NCI-H748 treated with DMSO at 0.1 percent for 48 hours (cell line): ENCODE measurements around the gene BPIFB2.

Source experiments
- DNase-seq: peaks from one replicate; lab custom pipeline; 2025; lab: John Stamatoyannopoulos, UW

BPIFB2 gene

GRCh38 chr20:33070111-33071053 lies 62.9 kb downstream of the BPIFB2 start:
- DNase-seq, result no peak

GRCh38 chr20:33071198-33071597 lies 63.7 kb downstream of the BPIFB2 start:
- no peak for DNase-seq

- no peak for DNase-seq
Observed at GRCh38 chr20:33072362-33072761, 64.9 kb downstream of the BPIFB2 start.

GRCh38 chr20:33072813-33073212 lies 65.3 kb downstream of the BPIFB2 start:
- DNase-seq, result no peak
